NCI-H2107 (cell line): Measurements from ENCODE around the gene SPOCK1.
A peak's percentile ranks its signal among the peaks of the same experiment; 100 is the strongest.

Experiments
- DNase-seq: peaks from one replicate; lab custom pipeline; 2025; lab: John Stamatoyannopoulos, UW

SPOCK1 gene

DNA sequence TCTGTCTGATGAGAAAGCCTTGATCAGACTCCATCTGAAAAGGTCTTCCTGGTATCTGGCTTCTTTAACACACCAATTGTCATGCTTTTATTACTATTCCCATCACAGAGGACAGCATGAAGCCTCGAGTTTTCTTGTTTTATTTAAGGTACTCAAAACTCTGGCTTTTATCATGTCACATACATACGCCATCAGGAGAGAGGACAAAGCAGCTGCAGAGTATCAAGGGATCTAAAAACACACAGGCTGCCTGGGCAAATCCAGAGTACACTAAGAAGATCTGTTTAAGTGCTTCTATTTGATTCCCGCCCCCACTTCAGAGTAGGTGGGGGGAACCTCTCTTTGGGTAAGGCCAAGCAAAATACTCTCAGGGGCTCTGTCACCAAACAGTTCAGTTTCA, 277.2 kb downstream of the SPOCK1 start:
- DNase-seq: no peak

- DNase-seq: no peak
Observed at GRCh38 chr5:137220523-137220927, 278.6 kb downstream of the SPOCK1 start.

DNA sequence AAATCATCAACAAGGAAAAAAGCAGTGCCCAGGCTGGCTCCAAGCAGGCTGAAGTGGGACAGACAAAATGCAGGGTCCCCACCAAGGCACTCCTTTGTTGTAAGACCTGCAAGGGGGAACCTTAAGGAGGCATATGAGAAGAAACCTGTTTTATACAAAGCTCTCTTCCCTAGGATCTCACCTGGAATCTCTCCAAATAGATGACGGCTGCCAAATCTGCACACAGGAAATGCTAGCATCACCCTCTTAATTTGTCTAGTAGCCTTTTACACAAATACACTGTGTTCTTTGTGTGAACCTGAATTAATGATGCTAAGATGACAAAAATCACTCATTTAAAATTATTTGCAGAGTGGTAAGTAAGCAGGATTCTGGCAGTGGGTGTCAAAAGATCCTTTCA, 280.2 kb downstream of the SPOCK1 start:
- DNase-seq: no peak

DNA sequence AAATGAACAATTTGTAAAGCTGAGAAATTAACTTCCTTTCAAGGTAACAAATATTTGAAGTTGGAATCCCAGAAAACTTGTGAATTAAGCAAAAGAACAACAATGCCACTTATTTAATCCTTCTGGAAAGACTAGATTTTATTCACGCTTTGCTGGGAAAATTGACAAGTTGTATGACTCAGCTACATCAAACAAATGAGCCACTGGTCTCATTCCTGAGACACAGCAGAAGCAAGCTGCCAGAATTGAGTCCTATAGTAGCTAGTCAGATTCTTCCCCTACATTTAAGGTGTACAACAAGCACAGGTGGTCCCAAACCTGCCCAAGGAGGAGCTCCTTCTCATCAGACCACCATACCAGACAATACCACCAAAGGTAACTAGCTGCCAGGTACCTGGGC, 280.7 kb downstream of the SPOCK1 start:
- no peak for DNase-seq

GRCh38 chr5:137217599-137218200, 281.4 kb downstream of the SPOCK1 start:
- DNase-seq: no peak

DNA sequence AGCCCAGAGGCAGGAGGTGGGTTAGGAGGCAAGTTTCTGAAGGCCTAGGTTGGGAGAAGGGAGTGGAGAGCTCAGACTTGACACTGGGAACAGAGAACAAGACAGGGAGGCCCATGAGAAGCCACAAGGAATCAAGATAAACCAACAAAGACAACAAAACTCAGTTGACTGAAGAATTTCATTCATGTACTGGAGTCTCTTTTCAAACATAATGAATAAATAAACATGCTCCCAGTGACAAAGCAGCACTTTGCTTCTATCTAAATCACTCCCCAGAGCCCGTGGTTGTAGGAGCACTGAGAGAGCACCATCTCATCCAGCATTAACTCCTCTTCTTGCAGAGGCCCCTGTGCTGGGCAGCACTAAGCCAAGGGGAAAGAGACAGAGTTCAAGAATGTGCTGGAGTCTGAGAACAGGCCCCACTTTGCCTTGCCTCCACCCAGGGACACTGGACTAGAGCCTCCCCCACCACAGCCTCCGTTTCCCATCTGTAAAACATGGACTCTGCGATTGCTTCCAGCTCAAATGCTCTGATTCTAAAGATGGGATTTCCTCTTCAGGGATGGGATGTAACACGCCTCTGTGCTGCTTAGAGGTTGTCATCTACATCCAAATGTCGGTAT, 282.0 kb downstream of the SPOCK1 start:
- no peak for DNase-seq

DNA sequence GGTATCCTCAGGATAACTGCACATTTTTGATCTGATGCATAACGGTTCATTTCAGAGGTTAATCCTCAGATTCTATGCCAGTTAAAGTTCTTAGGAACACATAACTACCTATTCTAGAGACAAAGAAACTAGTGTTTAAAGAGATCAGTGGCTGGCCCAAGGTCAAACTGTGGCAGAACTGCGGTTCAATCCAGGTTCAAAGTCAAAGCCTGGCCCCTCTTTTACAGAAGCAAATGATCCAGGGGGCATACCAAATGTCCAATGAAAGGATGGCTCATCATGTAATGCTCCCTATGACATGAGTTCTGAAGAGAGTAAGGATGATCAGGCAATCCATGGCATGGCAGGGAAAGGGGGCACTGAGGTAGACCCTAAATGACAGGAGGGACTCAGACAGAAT, 283.3 kb downstream of the SPOCK1 start:
- DNase-seq: no peak

DNA sequence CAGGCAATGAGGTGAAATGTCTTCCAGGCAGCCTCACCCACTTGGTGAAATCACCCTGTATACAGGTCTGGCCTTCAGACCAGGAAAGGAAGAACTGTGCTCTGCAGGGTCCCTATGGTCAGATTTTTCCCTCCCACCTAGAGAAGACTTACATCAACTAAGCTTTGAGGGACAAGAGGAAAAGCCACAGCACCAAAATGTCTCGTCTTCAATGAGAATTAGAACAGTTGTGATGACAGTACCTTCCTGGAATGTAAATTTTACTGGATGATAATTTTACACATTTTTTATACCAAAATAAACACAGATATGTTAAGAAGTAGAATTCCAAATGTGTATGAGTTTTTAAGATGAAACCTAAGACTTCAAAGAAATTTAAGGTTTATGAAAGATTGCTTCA, 283.9 kb downstream of the SPOCK1 start:
- no peak for DNase-seq

- no peak for DNase-seq
Observed at GRCh38 chr5:137214446-137215189, 284.5 kb downstream of the SPOCK1 start.

GRCh38 chr5:137212471-137212870, 286.7 kb downstream of the SPOCK1 start:
- DNase-seq: no peak

GRCh38 chr5:137209232-137209809, 289.8 kb downstream of the SPOCK1 start:
- DNase-seq: no peak

- no peak for DNase-seq
Observed at GRCh38 chr5:137207023-137207760, 291.9 kb downstream of the SPOCK1 start.

- peak; percentile 3 for DNase-seq
Observed at GRCh38 chr5:137206030-137206715, 293.0 kb downstream of the SPOCK1 start.

GRCh38 chr5:137205231-137206027, 293.7 kb downstream of the SPOCK1 start:
- no peak for DNase-seq

- DNase-seq: no peak
Observed at GRCh38 chr5:137203011-137203632, 296.0 kb downstream of the SPOCK1 start.

DNA sequence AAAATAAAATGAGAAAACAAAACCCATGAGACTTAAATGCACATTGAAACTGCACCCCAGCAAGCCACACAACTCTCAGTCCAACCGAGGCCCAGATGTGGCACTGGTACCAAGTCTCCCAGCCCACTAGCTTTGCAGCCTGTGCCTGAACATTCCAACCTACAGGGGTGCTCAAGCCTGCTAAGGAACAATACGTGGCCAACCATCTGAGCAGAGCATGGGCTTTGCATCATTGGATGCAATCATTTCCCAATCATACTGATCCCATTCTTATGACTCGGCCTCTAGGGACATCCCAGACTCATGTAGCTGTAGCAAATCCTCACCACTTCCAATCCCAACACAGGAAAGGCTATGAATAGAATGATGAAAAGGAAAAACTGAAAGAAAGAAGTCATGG, 297.2 kb downstream of the SPOCK1 start:
- DNase-seq: no peak

GRCh38 chr5:137200906-137201700, 298.0 kb downstream of the SPOCK1 start:
- no peak for DNase-seq

- DNase-seq: no peak
Observed at GRCh38 chr5:137199966-137200365, 299.2 kb downstream of the SPOCK1 start.

DNA sequence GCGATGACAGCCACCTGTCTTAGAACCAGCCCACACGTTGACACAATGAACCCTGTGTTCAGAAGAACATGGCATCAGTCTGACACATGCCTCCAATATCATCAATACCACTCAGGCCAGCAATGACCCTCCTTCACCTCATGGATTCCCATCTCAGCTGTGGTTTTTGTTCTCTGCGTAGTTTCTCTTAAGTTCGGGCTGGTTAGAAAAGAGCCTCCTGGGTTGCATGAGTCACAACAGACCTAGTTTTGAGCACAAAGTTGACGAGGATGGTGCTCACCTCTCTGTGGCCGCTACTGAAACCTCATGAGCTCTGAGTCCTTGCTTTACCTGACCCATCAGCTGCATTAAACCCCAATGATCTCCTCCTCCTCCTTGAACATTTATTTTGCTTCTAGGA, 299.9 kb downstream of the SPOCK1 start:
- DNase-seq: no peak

GRCh38 chr5:137195483-137195882, 303.6 kb downstream of the SPOCK1 start:
- DNase-seq: no peak
